Naive thymus-derived CD8-positive, alpha-beta T cell (primary cell): ENCODE measurements around the gene GRIN2B. TPM values are rescaled to one million over a fixed set of nuclear protein-coding genes. Genes with fewer than 3 reads are reported as not detected.

Experiments
- ATAC-seq, 2 donors: fragments of 150-1000 bp; cut with Tn5 transposase in 1 of 2; sonication (Bioruptor Pico), chemical (Tn5 transposase) in 1 of 2; 1 replicate in 1 of 2; 2 replicates in 1 of 2; pipeline ENCODE4 v1.10.0; 2021; ENCODE audit warnings: mild to moderate bottlenecking in 2 of 2, moderate library complexity in 2 of 2
- POLR2A ChIA-PET: fragments of 350-600 bp; sonication (Branson Sonifier 250); formaldehyde crosslinking; loops from one replicate; lab custom pipeline; 2021; ENCODE audit warnings: antibody characterized with exemption; lab: Charles Lee
- DNase-seq, 10 donors: peaks; one replicate each; pipeline versions ENCODE4 v3.0.0 to v3.0.0-alpha.2; 2020 to 2022
- H3K27ac Mint-ChIP-seq, 10 donors: one replicate each; pipeline ENCODE4 v1.8.0; 2020 to 2022; ENCODE audit warnings: mild to moderate bottlenecking in 10 of 10, mixed read lengths in 10 of 10, moderate library complexity in 4 of 10, inconsistent platforms in 1 of 10
- H3K27me3 Mint-ChIP-seq, 5 donors: one replicate each; pipeline ENCODE4 v1.8.0; 2021 to 2022; ENCODE audit warnings: mixed read lengths in 5 of 5
- H3K36me3 Mint-ChIP-seq, 3 donors: one replicate each; pipeline ENCODE4 v1.8.0; 2020 to 2022; ENCODE audit warnings: mixed read lengths in 3 of 3, mild to moderate bottlenecking in 2 of 3, inconsistent platforms in 1 of 3
- H3K4me1 Mint-ChIP-seq, 4 donors: one replicate each; pipeline ENCODE4 v1.8.0; 2021 to 2022; ENCODE audit warnings: mixed read lengths in 4 of 4
- H3K4me3 Mint-ChIP-seq, 10 donors: one replicate each; pipeline ENCODE4 v1.8.0; 2020 to 2022; ENCODE audit warnings: mild to moderate bottlenecking in 10 of 10, mixed read lengths in 10 of 10, moderate library complexity in 6 of 10, inconsistent platforms in 1 of 10
- H3K9me3 Mint-ChIP-seq, 9 donors: one replicate each; pipeline ENCODE4 v1.8.0; 2020 to 2022; ENCODE audit warnings: mixed read lengths in 9 of 9, mild to moderate bottlenecking in 3 of 9, inconsistent platforms in 1 of 9, moderate library complexity in 1 of 9
- polyA plus RNA-seq, 3 donors: library from polyadenylated mRNA; unstranded; fragments of 300-500 nt; fragmentation: Illumina TruSeq; gene quantifications; one replicate each; pipeline ENCODE4 v1.2.3, GENCODE V29; 2021
- total RNA-seq, 8 experiments: library from RNA in 2 of 8; stranded (reverse) in 2 of 8; gene quantifications; one replicate each; pipeline ENCODE4 v1.2.3 and lab custom pipeline; 2021 to 2026

GRIN2B gene
- total and polyA plus RNA-seq, 5 experiments from 2014 or later: not detected

DNA sequence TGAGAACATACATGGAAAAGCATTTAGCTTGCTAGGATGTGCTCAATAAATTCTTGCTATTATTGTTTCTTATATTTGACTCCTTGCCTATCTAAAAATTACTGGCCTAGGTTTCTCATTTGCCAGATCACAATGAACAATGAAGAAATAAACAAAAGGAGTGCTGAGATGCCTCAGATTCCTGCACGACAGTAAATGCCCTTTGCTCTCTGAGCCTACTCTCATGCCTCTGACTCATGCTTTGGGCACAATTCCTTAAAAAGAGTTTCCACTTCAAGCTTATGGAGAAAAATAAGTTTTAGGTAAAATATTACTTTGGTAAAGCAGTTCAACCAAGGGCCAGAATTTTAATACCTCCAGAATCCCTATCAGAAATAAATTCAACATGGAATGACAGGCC is 30.9 kb downstream of the GRIN2B start:
- Mint-ChIP-seq H3K4me3 (no peak overlapping the region), H3K27ac (no peak overlapping the region), H3K27me3 (peaks cover 0 to 10% (median 3%) of the 10 kb centered on the region in 5 donors), H3K9me3 (peaks cover 0 to 2% (median 0%) of the 10 kb centered on the region in 9 donors), H3K4me1 (no peaks in the 10 kb centered on the region), H3K36me3 (no peaks in the 10 kb centered on the region)
- no peak for ATAC-seq
- POLR2A ChIA-PET: no interaction called here
- DNase-seq: no peak

DNA sequence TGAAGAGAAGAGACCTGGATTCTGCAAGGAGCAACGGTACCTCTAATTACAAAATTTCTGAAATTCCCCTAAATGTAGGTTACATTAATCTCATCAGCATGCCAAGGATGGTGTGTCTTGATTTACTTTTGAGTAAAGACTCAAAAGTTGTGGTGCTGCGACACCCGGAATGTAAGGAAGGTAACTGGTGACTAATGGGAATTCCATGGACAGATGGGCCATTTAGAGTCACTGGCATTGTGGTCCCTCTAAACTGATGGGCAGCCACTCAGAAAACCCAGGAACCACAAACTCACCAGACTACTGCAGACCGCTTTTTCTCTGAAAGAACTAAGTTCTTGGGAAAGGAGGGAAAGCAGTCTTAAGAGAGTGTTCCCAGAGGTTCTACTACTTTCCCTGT is 32.8 kb downstream of the GRIN2B start:
- no peak overlapping the region for H3K4me3 Mint-ChIP-seq

DNA sequence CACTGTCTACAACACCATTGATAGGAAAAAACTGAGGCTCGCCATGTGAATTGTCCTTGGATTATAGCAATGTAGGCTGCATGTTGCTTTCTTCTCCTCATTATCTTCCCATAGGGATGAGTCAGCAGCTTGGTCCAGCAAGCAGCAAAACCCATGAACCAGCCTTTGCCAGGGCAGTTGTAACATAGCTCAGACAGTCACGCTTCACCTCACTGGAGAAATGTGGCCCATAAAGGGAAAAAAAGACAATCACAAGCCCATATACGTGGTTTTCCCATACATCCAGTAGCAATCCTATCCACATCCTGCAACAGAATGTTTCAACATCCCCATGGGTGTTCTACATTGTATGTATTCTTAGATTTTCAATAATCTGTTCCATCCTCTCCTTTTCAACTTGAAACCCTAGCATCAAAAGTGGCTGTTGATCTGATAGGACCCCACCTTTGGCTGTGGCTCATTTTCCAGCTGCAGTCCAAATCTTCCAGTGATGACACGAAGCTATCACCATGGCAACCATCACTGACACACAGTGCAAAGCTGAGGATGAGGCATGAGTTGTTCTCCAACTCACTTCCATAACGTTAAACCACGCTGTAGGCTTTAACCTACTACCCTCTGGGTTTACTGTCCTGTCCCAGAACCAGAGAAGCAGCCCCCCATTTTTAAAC is 34.0 kb downstream of the GRIN2B start:
- DNase-seq: no peak
- Mint-ChIP-seq H3K36me3 (no peaks in the 10 kb centered on the region), H3K27ac (no peak overlapping the region), H3K9me3 (peaks cover 0 to 3% (median 0%) of the 10 kb centered on the region in 9 donors), H3K4me1 (no peaks in the 10 kb centered on the region), H3K27me3 (peaks cover 5 to 29% (median 12%) of the 10 kb centered on the region in 5 donors), H3K4me3 (no peak overlapping the region)
- no peak for ATAC-seq
- POLR2A ChIA-PET: no interaction called here

More for the DNA sequence above, 32.8 kb downstream of the GRIN2B start:
- DNase-seq: no peak
- ATAC-seq: no peak
- Mint-ChIP-seq H3K36me3 (no peaks in the 10 kb centered on the region), H3K9me3 (peaks cover 0 to 3% (median 0%) of the 10 kb centered on the region in 9 donors), H3K27me3 (peaks cover 2 to 19% (median 8%) of the 10 kb centered on the region in 5 donors), H3K27ac (no peak overlapping the region), H3K4me1 (no peaks in the 10 kb centered on the region)
- POLR2A ChIA-PET: no interaction called here

DNA sequence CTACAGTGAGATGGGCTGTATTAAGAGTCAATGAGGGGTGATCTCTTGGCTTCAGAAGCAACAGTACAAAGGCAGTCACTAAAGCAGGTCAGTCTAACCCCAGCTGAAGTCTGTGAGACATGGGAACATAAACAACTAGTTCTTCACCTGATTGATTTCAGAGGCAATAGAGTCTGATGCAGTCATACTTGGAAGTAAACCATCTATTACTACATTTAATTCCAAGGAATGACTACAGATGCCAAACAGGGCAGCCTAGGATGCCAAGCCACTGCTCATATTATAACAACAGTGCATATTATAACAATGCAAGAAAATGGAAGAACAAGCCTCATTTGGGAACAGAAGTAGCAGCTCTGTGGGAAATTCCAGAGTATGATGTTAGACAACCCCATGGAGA is 35.8 kb downstream of the GRIN2B start:
- Mint-ChIP-seq H3K4me1 (no peaks in the 10 kb centered on the region), H3K4me3 (no peak overlapping the region), H3K36me3 (peaks cover 0 to 6% (median 0%) of the 10 kb centered on the region in 3 donors), H3K9me3 (peaks cover 0 to 3% (median 0%) of the 10 kb centered on the region in 9 donors), H3K27me3 (peaks cover 15 to 42% (median 16%) of the 10 kb centered on the region in 5 donors), H3K27ac (peak overlapping the region in 1 of 10 donors; percentile 53)
- ATAC-seq (no peak), DNase-seq (no peak)
- POLR2A ChIA-PET: no interaction called here

DNA sequence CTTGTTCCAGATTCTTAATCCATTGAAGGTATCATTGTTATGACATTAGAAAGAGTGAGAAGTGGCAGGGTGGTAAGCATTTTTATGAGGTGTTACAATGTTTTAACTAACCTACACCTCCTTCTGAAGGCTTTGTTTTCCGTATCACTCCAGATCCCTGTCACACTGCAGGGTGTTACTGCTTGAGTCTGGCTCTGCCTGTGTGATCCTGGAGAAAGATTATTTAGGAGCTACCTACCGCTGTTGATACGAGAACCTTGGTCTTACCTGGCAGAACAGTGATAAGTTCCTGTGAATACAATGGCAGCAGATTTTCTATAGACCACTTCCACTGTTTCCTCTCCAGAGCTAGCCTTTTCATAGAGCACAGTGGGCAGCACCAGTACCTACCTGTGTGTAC is 36.2 kb downstream of the GRIN2B start:
- no peak for DNase-seq
- H3K9me3 Mint-ChIP-seq: peaks cover 0 to 3% (median 0%) of the 10 kb centered on the region in 9 donors
- no peak overlapping the region for H3K4me3 Mint-ChIP-seq
- peak overlapping the region in 1 of 10 donors; percentile 53 for H3K27ac Mint-ChIP-seq
- H3K27me3 Mint-ChIP-seq: peaks cover 15 to 45% (median 18%) of the 10 kb centered on the region in 5 donors
- H3K4me1 Mint-ChIP-seq: no peaks in the 10 kb centered on the region
- no peak for ATAC-seq
- peaks cover 0 to 6% (median 0%) of the 10 kb centered on the region in 3 donors for H3K36me3 Mint-ChIP-seq
- POLR2A ChIA-PET: no interaction called here

DNA sequence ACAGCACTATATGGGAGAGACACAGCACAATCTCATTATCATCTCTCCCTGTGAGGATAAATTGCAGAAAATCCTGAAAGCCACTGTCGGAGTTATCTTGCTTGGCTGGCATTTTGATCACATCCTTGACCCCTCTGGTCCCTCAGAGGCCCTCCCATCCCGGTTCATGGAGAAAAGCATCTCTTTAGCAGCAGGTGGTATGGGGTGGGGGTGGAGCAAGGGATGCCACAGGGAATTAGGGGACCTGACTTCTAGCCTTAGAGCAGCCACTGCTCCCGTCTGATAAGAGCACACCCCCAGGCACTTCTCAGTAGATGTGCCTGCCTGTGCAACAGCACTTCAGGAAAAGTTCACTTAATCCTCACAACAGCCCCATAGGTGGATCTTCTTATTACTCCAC is 38.6 kb downstream of the GRIN2B start:
- Mint-ChIP-seq H3K36me3 (peaks cover 0 to 7% (median 0%) of the 10 kb centered on the region in 3 donors), H3K27me3 (peaks cover 15 to 37% (median 20%) of the 10 kb centered on the region in 5 donors), H3K9me3 (peaks cover 0 to 13% (median 3%) of the 10 kb centered on the region in 9 donors), H3K27ac (no peak overlapping the region), H3K4me3 (no peak overlapping the region), H3K4me1 (no peaks in the 10 kb centered on the region)
- POLR2A ChIA-PET: no interaction called here
- no peak for ATAC-seq
- DNase-seq: no peak

DNA sequence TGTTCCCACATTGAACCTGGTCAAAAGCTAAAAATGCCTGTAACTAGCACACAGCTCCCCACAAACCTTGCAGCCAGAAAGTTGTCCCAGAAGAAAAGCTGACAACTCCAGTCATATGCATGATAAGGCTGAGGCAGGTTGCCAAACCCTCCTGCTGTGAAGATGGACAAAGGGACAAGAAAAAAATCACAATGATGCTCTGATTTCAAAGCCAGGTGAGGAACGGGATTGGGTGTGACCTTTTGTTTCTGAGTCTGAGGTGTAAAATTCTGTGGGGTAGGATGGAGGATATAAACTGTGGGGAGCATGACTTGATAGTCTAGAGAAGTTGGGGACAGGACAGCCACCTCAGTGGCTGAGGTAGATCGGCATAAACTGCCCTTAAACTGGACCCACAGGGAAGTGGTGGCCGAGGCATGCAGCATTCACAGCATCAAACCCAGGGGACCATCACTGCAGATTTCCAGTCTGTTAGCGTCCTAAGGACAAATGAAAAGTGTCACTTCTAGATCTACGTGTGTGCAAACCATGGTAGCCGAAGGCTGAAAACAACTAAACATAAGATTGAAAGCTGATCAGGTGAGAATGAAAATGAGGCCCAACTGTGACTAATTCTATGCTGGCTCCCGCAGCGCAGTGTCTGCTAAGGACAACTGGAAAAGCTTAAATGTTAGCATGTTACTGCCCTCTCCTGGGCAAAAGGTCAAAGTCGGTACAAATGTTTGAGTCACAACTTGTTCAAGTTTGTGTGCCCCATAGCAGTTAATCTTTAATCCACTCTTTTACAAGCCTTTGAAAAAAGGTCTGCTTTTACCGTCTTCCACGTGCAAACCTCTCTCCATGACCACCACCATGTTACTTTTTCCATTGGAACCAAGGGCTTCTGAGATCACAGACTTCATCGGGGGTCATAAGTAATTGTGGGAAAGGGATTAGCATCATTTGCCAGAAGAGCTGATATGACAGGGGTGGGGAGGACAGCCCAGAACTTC is 39.8 kb downstream of the GRIN2B start:
- Mint-ChIP-seq H3K27me3 (peaks cover 12 to 37% (median 20%) of the 10 kb centered on the region in 5 donors), H3K36me3 (peaks cover 0 to 18% (median 0%) of the 10 kb centered on the region in 3 donors), H3K9me3 (peaks cover 0 to 25% (median 13%) of the 10 kb centered on the region in 9 donors), H3K4me1 (no peaks in the 10 kb centered on the region), H3K27ac (peak overlapping the region in 1 of 10 donors; percentile 16), H3K4me3 (no peak overlapping the region)
- ATAC-seq: no peak
- POLR2A ChIA-PET: no interaction called here
- no peak for DNase-seq

DNA sequence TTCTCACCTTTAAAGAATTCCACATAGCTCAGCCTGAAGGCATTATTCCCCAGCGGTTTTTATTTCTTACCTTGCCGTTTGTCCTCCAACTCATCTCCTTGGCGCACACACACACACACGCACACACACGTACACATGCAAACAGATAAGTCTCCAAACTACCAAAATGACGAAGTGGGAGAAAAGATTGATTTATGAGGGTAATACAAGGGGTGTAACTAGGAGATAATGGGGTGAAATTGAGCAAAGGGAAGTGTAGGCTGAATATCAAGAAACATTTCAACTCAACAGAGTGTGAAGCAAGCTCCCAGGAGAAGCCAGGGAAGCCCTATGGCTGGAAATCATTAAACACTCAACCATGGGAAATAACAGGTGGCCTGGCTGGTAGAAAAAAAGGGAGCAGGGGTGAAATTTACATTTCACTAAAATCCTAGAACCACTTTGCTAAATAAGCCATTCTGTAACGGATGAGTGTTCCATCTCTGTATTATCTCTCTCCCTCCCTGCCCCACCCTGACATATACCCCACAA is 41.0 kb downstream of the GRIN2B start:
- ATAC-seq: no peak
- Mint-ChIP-seq H3K27me3 (peaks cover 12 to 37% (median 20%) of the 10 kb centered on the region in 5 donors), H3K27ac (no peak overlapping the region), H3K9me3 (peaks cover 0 to 31% (median 13%) of the 10 kb centered on the region in 9 donors), H3K4me3 (no peak overlapping the region), H3K36me3 (peaks cover 0 to 18% (median 0%) of the 10 kb centered on the region in 3 donors), H3K4me1 (no peaks in the 10 kb centered on the region)
- POLR2A ChIA-PET: no interaction called here
- no peak for DNase-seq

DNA sequence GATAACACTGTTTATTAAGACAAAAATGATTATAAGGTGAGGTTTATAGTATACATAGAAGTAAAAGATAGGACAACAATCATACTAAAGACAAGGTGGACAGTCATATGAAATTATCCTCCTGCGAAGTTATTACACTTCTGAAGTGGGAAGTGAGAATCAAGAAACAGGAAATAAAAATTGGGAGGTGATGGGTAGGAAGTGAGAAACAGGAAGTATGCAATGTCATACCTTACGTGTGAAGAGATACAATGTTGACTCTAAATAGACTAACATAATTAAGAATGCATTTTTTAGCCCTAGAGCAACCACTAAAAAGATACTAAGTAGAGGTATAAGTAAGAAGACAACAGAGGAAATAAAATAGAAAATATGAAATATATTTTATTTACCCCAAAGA is 43.7 kb downstream of the GRIN2B start:
- no peak overlapping the region for H3K27ac Mint-ChIP-seq
- no peak overlapping the region for H3K4me3 Mint-ChIP-seq
- peaks cover 0 to 31% (median 13%) of the 10 kb centered on the region in 9 donors for H3K9me3 Mint-ChIP-seq
- H3K36me3 Mint-ChIP-seq: peaks cover 0 to 18% (median 0%) of the 10 kb centered on the region in 3 donors
- no peaks in the 10 kb centered on the region for H3K4me1 Mint-ChIP-seq
- peaks cover 9 to 18% (median 14%) of the 10 kb centered on the region in 5 donors for H3K27me3 Mint-ChIP-seq
- no peak for DNase-seq
- POLR2A ChIA-PET: no interaction called here
- ATAC-seq: no peak

DNA sequence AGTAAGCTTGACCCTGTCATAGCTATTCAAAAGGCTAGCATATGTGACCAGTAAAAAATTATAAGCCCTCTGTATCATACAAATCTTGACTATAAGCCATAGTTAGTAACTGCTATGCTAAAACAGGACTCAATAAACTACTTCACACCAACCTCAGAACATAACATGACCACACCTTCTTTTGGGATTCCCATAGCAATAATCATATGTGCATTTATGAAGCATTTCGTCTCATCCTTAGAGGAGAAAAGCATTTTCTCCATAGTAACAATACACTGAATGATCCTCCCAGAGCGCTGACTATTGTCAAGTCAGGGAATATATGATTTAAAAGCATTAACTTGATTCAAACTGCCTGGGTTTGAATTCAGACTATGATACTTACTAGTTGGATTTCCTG is 46.2 kb downstream of the GRIN2B start:
- Mint-ChIP-seq H3K4me3 (no peak overlapping the region), H3K36me3 (peaks cover 0 to 12% (median 0%) of the 10 kb centered on the region in 3 donors), H3K4me1 (no peaks in the 10 kb centered on the region), H3K27ac (no peak overlapping the region), H3K27me3 (peaks cover 0 to 4% (median 2%) of the 10 kb centered on the region in 5 donors), H3K9me3 (peaks cover 0 to 31% (median 13%) of the 10 kb centered on the region in 9 donors)
- ATAC-seq (no peak), DNase-seq (no peak)
- POLR2A ChIA-PET: no interaction called here
